Activated T-cell treated with anti-CD3 and anti-CD28 coated beads, Interleukin-2, amount 50 U/mL, for 48 hours (primary cell): Measurements from ENCODE around the gene RBP3.
A peak's percentile ranks its signal among the peaks of the same experiment; 100 is the strongest.

Experiments
- DNase-seq, 2 experiments: peaks; one replicate each; pipeline ENCODE4 v3.0.0-alpha.2; 2020

Gene RBP3

GRCh38 chr10:47348138-47348651 lies at the start of gene RBP3:
Gene RBP3, plus strand, starts transcription at chr10:47348363. Its CDS starts 122 bp downstream, at chr10:47348485.
- no peak for DNase-seq

GRCh38 chr10:47298715-47299114 lies 49.4 kb upstream of the RBP3 start:
- no peak for DNase-seq

- peak in 1 of 2 experiments; percentile 44 for DNase-seq
Observed at GRCh38 chr10:47299611-47300428, 48.3 kb upstream of the RBP3 start, which contains the start of gene GDF10. Gene GDF10, plus strand, starts transcription at chr10:47300197. Its CDS starts 455 bp downstream, at chr10:47300652.

- no peak for DNase-seq
Observed at GRCh38 chr10:47300429-47300931, 47.7 kb upstream of the RBP3 start.

- DNase-seq, result no peak
Observed at GRCh38 chr10:47301833-47302232, 46.3 kb upstream of the RBP3 start.

- DNase-seq, result no peak
Observed at GRCh38 chr10:47303105-47303504, 45.1 kb upstream of the RBP3 start.

- DNase-seq, result no peak
Observed at GRCh38 chr10:47303866-47304265, 44.3 kb upstream of the RBP3 start.

GRCh38 chr10:47305566-47305965 lies 42.6 kb upstream of the RBP3 start:
- DNase-seq, result no peak

GRCh38 chr10:47306387-47307210 lies 41.6 kb upstream of the RBP3 start:
- DNase-seq, result no peak

GRCh38 chr10:47307381-47307780 lies 40.8 kb upstream of the RBP3 start:
- no peak for DNase-seq

GRCh38 chr10:47308775-47309174 lies 39.4 kb upstream of the RBP3 start:
- DNase-seq, result no peak

GRCh38 chr10:47309408-47310089 lies 38.6 kb upstream of the RBP3 start:
- DNase-seq, result peak in 1 of 2 experiments; percentile 42

- no peak for DNase-seq
Observed at GRCh38 chr10:47310090-47310505, 38.1 kb upstream of the RBP3 start.

GRCh38 chr10:47311193-47311931 lies 36.8 kb upstream of the RBP3 start:
- DNase-seq, result peak; percentile 37 to 49

GRCh38 chr10:47311932-47312662 lies 36.1 kb upstream of the RBP3 start:
- peak; percentile 88 to 91 for DNase-seq

- no peak for DNase-seq
Observed at GRCh38 chr10:47312663-47312995, 35.5 kb upstream of the RBP3 start.

- no peak for DNase-seq
Observed at GRCh38 chr10:47314416-47314970, 33.7 kb upstream of the RBP3 start.

- no peak for DNase-seq
Observed at GRCh38 chr10:47315421-47315820, 32.7 kb upstream of the RBP3 start.

- DNase-seq, result no peak
Observed at GRCh38 chr10:47316131-47316530, 32.0 kb upstream of the RBP3 start.

- no peak for DNase-seq
Observed at GRCh38 chr10:47317251-47317650, 30.9 kb upstream of the RBP3 start.

GRCh38 chr10:47318706-47319105 lies 29.5 kb upstream of the RBP3 start:
- DNase-seq, result no peak
